Measurements from ENCODE around the gene ZNF775. TPM values are rescaled to one million over a fixed set of nuclear protein-coding genes. Genes with fewer than 3 reads are reported as not detected.

The ZNF775 gene
- total and polyA plus RNA-seq, 2 of the 13 experiments (the other 11 are each of a cell fraction or from before 2014, with no cell fraction given): 3.1 to 3.2 TPM

- TF ChIP-seq ATF4 (CRISPR knock-in tag; IDR thresholded peaks at IDR 0.05) (peak in 1 of 2 experiments; percentile 69; a peak in 1 of 4 replicates), SNAPC5 (CRISPR knock-in tag; IDR thresholded peaks at IDR 0.05; ENCODE audit: borderline replicate concordance) (0 out of 2 replicates have a peak, but pooled peaks have one; percentile 84), HMGXB4 (CRISPR knock-in tag; IDR thresholded peaks at IDR 0.05; ENCODE audit: borderline replicate concordance in 1 of 2, low read depth in 1 of 2) (peak; percentile 46 to 48; a peak in 2 of 4 replicates), PRDM4 (CRISPR knock-in tag; IDR thresholded peaks at IDR 0.05; ENCODE audit: borderline replicate concordance) (no peak), ZBTB26 (CRISPR knock-in tag; IDR thresholded peaks at IDR 0.05; ENCODE audit: borderline replicate concordance) (peak; percentile 13; the same call in 1 of the 2 replicates), ZSCAN22 (CRISPR knock-in tag; IDR thresholded peaks at IDR 0.05) (peak; percentile 50; the same call in 1 of the 2 replicates), RFX3 (CRISPR knock-in tag; IDR thresholded peaks at IDR 0.05) (peak; percentile 81), RFXAP (CRISPR knock-in tag; IDR thresholded peaks at IDR 0.05; ENCODE audit: borderline replicate concordance) (peak; percentile 29; the same call in 1 of the 2 replicates), FOXA1 (IDR thresholded peaks at IDR 0.05) (no peak), FOXA1 (CRISPR knock-in tag; IDR thresholded peaks at IDR 0.05) (0 out of 2 replicates have a peak, but pooled peaks have one; percentile 6), ZNF781 (CRISPR knock-in tag; IDR thresholded peaks at IDR 0.05; ENCODE audit: borderline replicate concordance, not compliant biosample characterization) (no peak), KLF9 (CRISPR knock-in tag; IDR thresholded peaks at IDR 0.05; ENCODE audit: low read depth) (no peak), ETV6 (CRISPR knock-in tag; conservative IDR thresholded peaks at IDR 0.05) (no peak), ZSCAN25 (CRISPR knock-in tag; IDR thresholded peaks at IDR 0.05) (peak; percentile 44; the same call in 1 of the 2 replicates), ISX (CRISPR knock-in tag; conservative IDR thresholded peaks at IDR 0.05) (no peak), ZNF205 (CRISPR knock-in tag; IDR thresholded peaks at IDR 0.05) (peak; percentile 79), NAIF1 (CRISPR knock-in tag; IDR thresholded peaks at IDR 0.05; ENCODE audit: borderline replicate concordance) (peak; percentile 50; the same call in 1 of the 2 replicates), ZFP91 (CRISPR knock-in tag; IDR thresholded peaks at IDR 0.05; ENCODE audit: borderline replicate concordance) (peak; percentile 54), ZNF790 (CRISPR knock-in tag; IDR thresholded peaks at IDR 0.05; ENCODE audit: borderline replicate concordance) (peak; percentile 88; the same call in 1 of the 2 replicates)
These were observed 10.8 kb upstream of the ZNF775 start, which contains the start of gene REPIN1 (continued) for GRCh38 chr7:150368096-150368883.
